HepG2 (cell line): ENCODE results near the gene PRR11. TPM values are rescaled to one million over a fixed set of nuclear protein-coding genes. Genes with fewer than 3 reads are reported as not detected.

Experiments
- CBFB ChIP-seq: sonication (generic); formaldehyde crosslinking; IDR thresholded peaks from 2 replicates; pipeline ENCODE4 v1.4.0; 2020; ENCODE audit warnings: missing genetic modification reagents
- EP300 ChIP-seq, 3 experiments: sonication (generic) in 1 of 3; formaldehyde crosslinking in 1 of 3; IDR thresholded peaks; 2 replicates each; pipeline versions ENCODE4 v1.5.1 to v1.6.1; 2011 to 2020; ENCODE audit warnings: low read depth in 2 of 3, low read length in 2 of 3, borderline replicate concordance in 1 of 3, improper control_type of control experiment in 1 of 3, mild to moderate bottlenecking in 1 of 3, missing genetic modification reagents in 1 of 3, moderate library complexity in 1 of 3
- FOXC1 ChIP-seq: sonication (generic); formaldehyde crosslinking; IDR thresholded peaks from 2 replicates; pipeline ENCODE4 v1.8.0; 2022; ENCODE audit warnings: mild to moderate bottlenecking, missing genetic modification reagents, borderline replicate concordance
- GATAD2A ChIP-seq: IDR thresholded peaks from 2 replicates; pipeline ENCODE4 v1.6.1; 2016
- HDAC1 ChIP-seq: sonication (generic); formaldehyde crosslinking; IDR thresholded peaks from 2 replicates; pipeline ENCODE4 v1.5.1; 2020; ENCODE audit warnings: mild to moderate bottlenecking, missing genetic modification reagents
- HDAC2 ChIP-seq: sonication (generic); formaldehyde crosslinking; IDR thresholded peaks from 2 replicates; pipeline ENCODE4 v1.4.0; 2020; ENCODE audit warnings: missing genetic modification reagents
- KDM3A ChIP-seq: IDR thresholded peaks from 2 replicates; pipeline ENCODE4 v1.6.1; 2018; ENCODE audit warnings: low read depth, missing compliant biosample characterization
- MXI1 ChIP-seq: IDR thresholded peaks from 3 replicates; pipeline ENCODE4 v1.6.1; 2012; ENCODE audit warnings: low read depth, low read length, inconsistent platforms, borderline replicate concordance
- RARG ChIP-seq: sonication (generic); formaldehyde crosslinking; IDR thresholded peaks from 2 replicates; pipeline ENCODE4 v1.4.0; 2020; ENCODE audit warnings: low read depth, mild to moderate bottlenecking, missing genetic modification reagents
- RELA ChIP-seq: sonication (generic); formaldehyde crosslinking; IDR thresholded peaks from 2 replicates; pipeline ENCODE4 v1.4.0; 2020; ENCODE audit warnings: missing genetic modification reagents
- SMAD1 ChIP-seq: sonication (generic); formaldehyde crosslinking; IDR thresholded peaks from 2 replicates; pipeline ENCODE4 v1.4.0; 2020; ENCODE audit warnings: missing genetic modification reagents, low read depth, mild to moderate bottlenecking, borderline replicate concordance
- SMARCE1 ChIP-seq: fragments of 450-650 bp; IDR thresholded peaks from 2 replicates; pipeline ENCODE4 v1.6.1; 2017; ENCODE audit warnings: borderline replicate concordance
- SMYD3 ChIP-seq: sonication (generic); formaldehyde crosslinking; IDR thresholded peaks from 2 replicates; pipeline ENCODE4 v1.8.1; 2023; ENCODE audit warnings: mild to moderate bottlenecking, missing genetic modification reagents
- SSRP1 ChIP-seq: IDR thresholded peaks from 2 replicates; pipeline ENCODE4 v1.6.1; 2016; ENCODE audit warnings: control low read depth
- TCF12 ChIP-seq, 2 experiments: fragments of 450-650 bp in 1 of 2; sonication (generic) in 1 of 2; formaldehyde crosslinking in 1 of 2; IDR thresholded peaks; 2 replicates each; pipeline versions ENCODE4 v1.6.1 to v1.8.0; 2017 to 2022; ENCODE audit warnings: antibody characterized with exemption in 1 of 2, mild to moderate bottlenecking in 1 of 2, missing genetic modification reagents in 1 of 2, moderate library complexity in 1 of 2
- XRCC5 ChIP-seq: fragments of 200-400 bp; formaldehyde crosslinking; optimal IDR thresholded peaks from 2 replicates; pipeline ENCODE3; 2017; ENCODE audit warnings: mild to moderate bottlenecking, low read length
- ZNF589 ChIP-seq: sonication (generic); formaldehyde crosslinking; conservative IDR thresholded peaks from 2 replicates; pipeline ENCODE4 v1.8.0; 2022; ENCODE audit warnings: mild to moderate bottlenecking, moderate library complexity, missing genetic modification reagents
- ZNF615 ChIP-seq: sonication (generic); formaldehyde crosslinking; IDR thresholded peaks from 2 replicates; pipeline ENCODE4 v1.5.0; 2020; ENCODE audit warnings: mild to moderate bottlenecking, missing genetic modification reagents, borderline replicate concordance
- ZNF709 ChIP-seq: sonication (generic); formaldehyde crosslinking; IDR thresholded peaks from 2 replicates; pipeline ENCODE4 v1.5.0; 2020; ENCODE audit warnings: mild to moderate bottlenecking, missing genetic modification reagents
- ZNF781 ChIP-seq: sonication (generic); formaldehyde crosslinking; IDR thresholded peaks from 2 replicates; pipeline ENCODE4 v1.5.1; 2020; ENCODE audit warnings: borderline replicate concordance, mild to moderate bottlenecking, missing genetic modification reagents; ENCODE audit errors: not compliant biosample characterization
- polyA plus RNA-seq, 8 experiments: library from polyadenylated mRNA; depleted of rRNA in 3 of 8; stranded (reverse) in 7 of 8; unstranded in 1 of 8; fragments of >200 nt; fragmentation: Illumina TruSeq in 4 of 8; extraction: Trizol in 4 of 8; gene quantifications; 2 replicates each; pipeline versions ENCODE4 v1.2.1 to v1.2.3, GENCODE V29; 2011 to 2016; ENCODE audit warnings: low read depth in 4 of 8, missing spikeins in 1 of 8, mixed read lengths in 1 of 8; ENCODE audit not compliant: insufficient read depth in 1 of 8
- total RNA-seq, 5 experiments: library from RNA; depleted of rRNA; stranded (reverse); fragments of >200 nt; fragmentation: Illumina TruSeq; extraction: Trizol; gene quantifications; 2 replicates each; pipeline ENCODE4 v1.2.3, GENCODE V29; 2016; ENCODE audit warnings: low read depth in 1 of 5
- TF ChIP-seq, protein P1 (sequence below): sonication (generic); formaldehyde crosslinking; IDR thresholded peaks from 2 replicates; pipeline ENCODE4 v1.4.0; 2020; ENCODE audit warnings: mild to moderate bottlenecking, missing genetic modification reagents
- TF ChIP-seq, protein P2 (sequence below): IDR thresholded peaks from 2 replicates; pipeline ENCODE4 v1.6.1; 2012; ENCODE audit warnings: low read depth, low read length, improper control_type of control experiment
- TF ChIP-seq, protein P3 (sequence below): sonication (generic); formaldehyde crosslinking; IDR thresholded peaks from 2 replicates; pipeline ENCODE4 v1.5.1; 2020; ENCODE audit warnings: mild to moderate bottlenecking, missing genetic modification reagents, moderate library complexity

PRR11 gene
- total and polyA plus RNA-seq, 2 of the 13 experiments (the other 11 are each of a cell fraction or from before 2014, with no cell fraction given): 35.7 to 39.2 TPM

DNA sequence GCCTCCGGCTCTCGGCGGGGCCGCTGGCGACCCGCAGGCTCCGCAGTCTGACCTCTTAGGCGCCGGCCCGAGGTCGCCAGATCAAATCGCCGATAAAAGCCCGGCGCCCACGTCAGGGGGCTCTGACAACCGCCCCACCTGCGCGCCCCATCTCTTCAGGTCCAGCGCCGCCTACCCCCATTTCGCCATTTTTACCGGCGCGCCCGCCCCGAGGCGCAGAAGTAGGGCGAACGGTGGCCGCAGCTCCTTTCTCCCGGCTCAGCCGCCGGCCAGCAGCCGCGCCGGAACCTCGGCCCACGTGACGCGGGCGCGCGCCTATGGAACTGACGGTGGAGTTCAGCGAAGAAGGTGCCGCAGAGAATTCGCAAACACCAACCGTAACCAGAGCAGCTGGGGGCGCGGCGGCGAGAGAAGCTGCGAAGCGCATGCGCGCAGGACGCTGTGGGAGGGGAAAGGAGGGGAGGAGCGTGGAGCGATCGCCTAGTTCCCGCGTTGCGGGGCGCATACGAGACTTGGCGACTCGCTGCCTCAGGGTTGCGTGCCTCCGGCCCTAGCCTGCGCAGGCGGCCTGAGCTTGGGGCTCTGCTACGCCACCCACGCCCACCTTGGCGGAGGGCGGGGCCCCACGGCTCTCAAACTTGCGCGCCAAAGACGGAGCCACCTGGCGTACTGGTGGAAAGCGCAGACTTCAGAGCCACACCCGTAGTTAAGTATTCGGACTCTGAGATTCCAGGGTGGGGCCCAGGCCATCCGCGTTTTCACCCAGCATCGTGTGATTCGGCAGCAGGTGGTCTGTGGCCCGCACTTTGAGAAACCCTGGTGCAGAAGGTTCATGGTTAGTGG, 48.9 kb upstream of the PRR11 start, which contains the start of gene TRIM37 (continued):
- TF ChIP-seq, protein P1, sequence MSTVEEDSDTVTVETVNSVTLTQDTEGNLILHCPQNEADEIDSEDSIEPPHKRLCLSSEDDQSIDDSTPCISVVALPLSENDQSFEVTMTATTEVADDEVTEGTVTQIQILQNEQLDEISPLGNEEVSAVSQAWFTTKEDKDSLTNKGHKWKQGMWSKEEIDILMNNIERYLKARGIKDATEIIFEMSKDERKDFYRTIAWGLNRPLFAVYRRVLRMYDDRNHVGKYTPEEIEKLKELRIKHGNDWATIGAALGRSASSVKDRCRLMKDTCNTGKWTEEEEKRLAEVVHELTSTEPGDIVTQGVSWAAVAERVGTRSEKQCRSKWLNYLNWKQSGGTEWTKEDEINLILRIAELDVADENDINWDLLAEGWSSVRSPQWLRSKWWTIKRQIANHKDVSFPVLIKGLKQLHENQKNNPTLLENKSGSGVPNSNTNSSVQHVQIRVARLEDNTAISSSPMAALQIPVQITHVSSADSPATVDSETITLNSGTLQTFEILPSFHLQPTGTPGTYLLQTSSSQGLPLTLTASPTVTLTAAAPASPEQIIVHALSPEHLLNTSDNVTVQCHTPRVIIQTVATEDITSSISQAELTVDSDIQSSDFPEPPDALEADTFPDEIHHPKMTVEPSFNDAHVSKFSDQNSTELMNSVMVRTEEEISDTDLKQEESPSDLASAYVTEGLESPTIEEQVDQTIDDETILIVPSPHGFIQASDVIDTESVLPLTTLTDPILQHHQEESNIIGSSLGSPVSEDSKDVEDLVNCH (CRISPR knock-in tag): 0 out of 2 replicates have a peak, but pooled peaks have one; percentile 70
- 0 out of 4 replicates have a peak, but pooled peaks of 1 of the 2 experiments have one; percentile 14 for TF ChIP-seq EP300 (IDR thresholded peaks at IDR 0.05; ENCODE audit: low read depth in 2 of 2, low read length in 2 of 2)
- no peak for TF ChIP-seq EP300 (CRISPR knock-in tag; IDR thresholded peaks at IDR 0.05; ENCODE audit: borderline replicate concordance)
- TF ChIP-seq, protein P2, sequence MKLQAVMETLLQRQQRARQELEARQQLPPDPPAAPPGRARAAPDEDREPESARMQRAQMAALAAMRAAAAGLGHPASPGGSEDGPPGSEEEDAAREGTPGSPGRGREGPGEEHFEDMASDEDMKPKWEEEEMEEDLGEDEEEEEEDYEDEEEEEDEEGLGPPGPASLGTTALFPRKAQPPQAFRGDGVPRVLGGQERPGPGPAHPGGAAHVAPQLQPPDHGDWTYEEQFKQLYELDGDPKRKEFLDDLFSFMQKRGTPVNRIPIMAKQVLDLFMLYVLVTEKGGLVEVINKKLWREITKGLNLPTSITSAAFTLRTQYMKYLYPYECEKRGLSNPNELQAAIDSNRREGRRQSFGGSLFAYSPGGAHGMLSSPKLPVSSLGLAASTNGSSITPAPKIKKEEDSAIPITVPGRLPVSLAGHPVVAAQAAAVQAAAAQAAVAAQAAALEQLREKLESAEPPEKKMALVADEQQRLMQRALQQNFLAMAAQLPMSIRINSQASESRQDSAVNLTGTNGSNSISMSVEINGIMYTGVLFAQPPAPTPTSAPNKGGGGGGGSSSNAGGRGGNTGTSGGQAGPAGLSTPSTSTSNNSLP: no peak
- peak; percentile 60; the same call in 1 of the 2 replicates for TF ChIP-seq RELA (CRISPR knock-in tag)
- peak; percentile 69 for TF ChIP-seq HDAC2
- TF ChIP-seq GATAD2A: peak; percentile 53
- TF ChIP-seq SMYD3 (CRISPR knock-in tag): peak; percentile 61; the same call in 1 of the 2 replicates
- peak; percentile 96; the same call in 1 of the 2 replicates for TF ChIP-seq ZNF589 (CRISPR knock-in tag)
- TF ChIP-seq, protein P3, sequence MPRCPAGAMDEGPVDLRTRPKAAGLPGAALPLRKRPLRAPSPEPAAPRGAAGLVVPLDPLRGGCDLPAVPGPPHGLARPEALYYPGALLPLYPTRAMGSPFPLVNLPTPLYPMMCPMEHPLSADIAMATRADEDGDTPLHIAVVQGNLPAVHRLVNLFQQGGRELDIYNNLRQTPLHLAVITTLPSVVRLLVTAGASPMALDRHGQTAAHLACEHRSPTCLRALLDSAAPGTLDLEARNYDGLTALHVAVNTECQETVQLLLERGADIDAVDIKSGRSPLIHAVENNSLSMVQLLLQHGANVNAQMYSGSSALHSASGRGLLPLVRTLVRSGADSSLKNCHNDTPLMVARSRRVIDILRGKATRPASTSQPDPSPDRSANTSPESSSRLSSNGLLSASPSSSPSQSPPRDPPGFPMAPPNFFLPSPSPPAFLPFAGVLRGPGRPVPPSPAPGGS (CRISPR knock-in tag): peak; percentile 82; the same call in 1 of the 2 replicates
- 0 out of 2 replicates have a peak, but pooled peaks have one; percentile 25 for TF ChIP-seq ZNF615
- no peak for TF ChIP-seq SMARCE1
- TF ChIP-seq FOXC1: peak; percentile 59
- TF ChIP-seq MXI1: peak; percentile 100
- TF ChIP-seq KDM3A: peak; percentile 88
- peak; percentile 99 for TF ChIP-seq HDAC1 (CRISPR knock-in tag)
- 0 out of 2 replicates have a peak, but pooled peaks have one; percentile 57 for TF ChIP-seq RARG
- TF ChIP-seq TCF12 (IDR thresholded peaks at IDR 0.05): no peak
- TF ChIP-seq TCF12 (CRISPR knock-in tag; IDR thresholded peaks at IDR 0.05): no peak
- TF ChIP-seq ZNF781 (CRISPR knock-in tag): peak; percentile 56
- peak; percentile 49 for TF ChIP-seq CBFB
- TF ChIP-seq XRCC5: peak; percentile 53
- no peak; the same call in 1 of the 2 replicates for TF ChIP-seq SMAD1 (CRISPR knock-in tag)
- peak; percentile 81; the same call in 1 of the 2 replicates for TF ChIP-seq ZNF709
- TF ChIP-seq SSRP1: no peak
